Fibroblast of lung (primary cell): ENCODE results near the gene NUDT19. TPM values are rescaled to one million over a fixed set of nuclear protein-coding genes. Genes with fewer than 3 reads are reported as not detected.
"Not testable (repeated sequence)": the region's sequence is repeated elsewhere in the genome, so short reads cannot be mapped to it uniquely, and the experiment has no call there.

Source experiments
- DNase-seq, 2 donors: peaks; one replicate each; pipeline versions ENCODE4 v3.0.0 to v3.0.0-alpha.2; 2010; ENCODE audit warnings: low read depth in 2 of 2
- H2AFZ ChIP-seq: 2 replicates; pipeline ENCODE4 v1.5.1; 2012; ENCODE audit warnings: low read length, control low read depth, inconsistent platforms
- H3K27ac ChIP-seq: 2 replicates; pipeline ENCODE4 v1.5.1; 2011; ENCODE audit warnings: low read length, control low read depth; ENCODE audit not compliant: insufficient read depth
- H3K27me3 ChIP-seq: 2 replicates; pipeline ENCODE4 v1.5.1; 2011; ENCODE audit warnings: mild to moderate bottlenecking, low read length; ENCODE audit not compliant: control insufficient read depth, insufficient read depth
- H3K36me3 ChIP-seq: 2 replicates; pipeline ENCODE4 v1.5.1; 2011; ENCODE audit warnings: low read length; ENCODE audit not compliant: control insufficient read depth, insufficient read depth
- H3K4me1 ChIP-seq: 2 replicates; pipeline ENCODE4 v1.5.1; 2011; ENCODE audit warnings: low read length; ENCODE audit not compliant: control insufficient read depth, insufficient read depth; ENCODE audit errors: extremely low read depth
- H3K4me2 ChIP-seq: 2 replicates; pipeline ENCODE4 v1.5.1; 2011; ENCODE audit warnings: low read length, control low read depth; ENCODE audit not compliant: insufficient read depth; ENCODE audit errors: extremely low read depth
- H3K4me3 ChIP-seq, 4 experiments: fragments of 200-600 bp in 1 of 4; sonication (generic) in 1 of 4; replicated peaks in 1 of 4; 2 replicates each; pipeline ENCODE4 v1.5.1; 2011 to 2016; ENCODE audit warnings: low read length in 4 of 4, low read depth in 3 of 4, mild to moderate bottlenecking in 3 of 4, control low read depth in 2 of 4, inconsistent platforms in 1 of 4, mixed read lengths in 1 of 4; ENCODE audit not compliant: insufficient read depth in 1 of 4; ENCODE audit errors: control extremely low read depth in 1 of 4
- H3K79me2 ChIP-seq: 2 replicates; pipeline ENCODE4 v1.5.1; 2012; ENCODE audit warnings: mild to moderate bottlenecking, low read length, inconsistent platforms; ENCODE audit not compliant: control insufficient read depth, insufficient read depth
- H3K9ac ChIP-seq: 2 replicates; pipeline ENCODE4 v1.5.1; 2011; ENCODE audit warnings: mild to moderate bottlenecking, low read length, control low read depth; ENCODE audit not compliant: insufficient read depth
- H3K9me3 ChIP-seq: 2 replicates; pipeline ENCODE4 v1.5.1; 2012; ENCODE audit warnings: low read depth, low read length; ENCODE audit not compliant: control insufficient read depth, insufficient read depth
- H4K20me1 ChIP-seq: 2 replicates; pipeline ENCODE4 v1.5.1; 2011; ENCODE audit warnings: low read length; ENCODE audit not compliant: control insufficient read depth, insufficient read depth; ENCODE audit errors: extremely low read depth
- CTCF ChIP-seq, 2 donors: IDR thresholded peaks in 1 of 2; conservative IDR thresholded peaks in 1 of 2; 1 replicate in 1 of 2; 2 replicates in 1 of 2; pipeline ENCODE4 v1.5.1; 2011 to 2012; ENCODE audit warnings: low read length in 2 of 2, control low read depth in 1 of 2, inconsistent platforms in 1 of 2, low read depth in 1 of 2, mild to moderate bottlenecking in 1 of 2
- EZH2 ChIP-seq: IDR thresholded peaks from 2 replicates; pipeline ENCODE4 v1.5.1; 2012; ENCODE audit warnings: low read length, control low read depth, mild to moderate bottlenecking; ENCODE audit errors: missing control alignments
- polyA plus RNA-seq, 2 donors: library from polyadenylated mRNA; depleted of rRNA in 1 of 2; stranded (reverse) in 1 of 2; unstranded in 1 of 2; fragments of >200 nt; gene quantifications; 2 replicates each; pipeline ENCODE4 v1.2.1, GENCODE V29; 2011 to 2012; ENCODE audit warnings: missing spikeins in 1 of 2
- total RNA-seq: library from RNA; depleted of rRNA; stranded (reverse); fragments of >200 nt; gene quantifications from 2 replicates; pipeline ENCODE4 v1.2.1, GENCODE V29; 2014

NUDT19 gene
- total and polyA plus RNA-seq, 2 donors (not counting 1 experiment from before 2014, with no cell fraction given) = 7.8 to 8.2 TPM

GRCh38 chr19:32746631-32747196 is 55.1 kb downstream of the NUDT19 start:
- H3K4me1 ChIP-seq, H3K9me3 ChIP-seq, H3K27me3 ChIP-seq, H3K79me2 ChIP-seq, H2AFZ ChIP-seq, H3K4me3 ChIP-seq, H3K9ac ChIP-seq, H3K4me2 ChIP-seq, H3K36me3 ChIP-seq, H4K20me1 ChIP-seq, H3K27ac ChIP-seq: not testable (repeated sequence)
- DNase-seq = peak in 1 of 2 donors; percentile 70

GRCh38 chr19:32748497-32748896 is 56.9 kb downstream of the NUDT19 start:
- H3K27ac ChIP-seq = no peak overlapping the region
- DNase-seq = no peak
- no peak for TF ChIP-seq EZH2
- TF ChIP-seq CTCF (conservative IDR thresholded peaks at IDR 0.05 in 1 of 2, IDR thresholded peaks at IDR 0.05 in 1 of 2; ENCODE audit: low read depth in 1 of 2, low read length in 2 of 2) = no peak
- H3K79me2 ChIP-seq = no peaks in the 10 kb centered on the region
- no peak overlapping the region for H3K4me3 ChIP-seq
- no peak overlapping the region for H2AFZ ChIP-seq
- H4K20me1 ChIP-seq = no peaks in the 10 kb centered on the region
- H3K27me3 ChIP-seq = no peaks in the 10 kb centered on the region
- no peaks in the 10 kb centered on the region for H3K4me1 ChIP-seq
- H3K9ac ChIP-seq = no peak overlapping the region
- no peaks in the 10 kb centered on the region for H3K9me3 ChIP-seq
- no peaks in the 10 kb centered on the region for H3K36me3 ChIP-seq
- no peak overlapping the region for H3K4me2 ChIP-seq

- no peaks in the 10 kb centered on the region for H3K36me3 ChIP-seq
- H3K4me1 ChIP-seq = no peaks in the 10 kb centered on the region
- H3K27me3 ChIP-seq = no peaks in the 10 kb centered on the region
- H2AFZ ChIP-seq = no peak overlapping the region
- no peak overlapping the region for H3K4me2 ChIP-seq
- H4K20me1 ChIP-seq = no peaks in the 10 kb centered on the region
- no peak overlapping the region for H3K4me3 ChIP-seq
- DNase-seq = no peak
- H3K79me2 ChIP-seq = no peaks in the 10 kb centered on the region
- no peaks in the 10 kb centered on the region for H3K9me3 ChIP-seq
- no peak overlapping the region for H3K27ac ChIP-seq
- no peak for TF ChIP-seq CTCF (conservative IDR thresholded peaks at IDR 0.05 in 1 of 2, IDR thresholded peaks at IDR 0.05 in 1 of 2; ENCODE audit: low read depth in 1 of 2, low read length in 2 of 2)
- TF ChIP-seq EZH2 = no peak
- no peak overlapping the region for H3K9ac ChIP-seq
Measured at GRCh38 chr19:32748948-32749347, 57.3 kb downstream of the NUDT19 start.
